ENCODE data around the gene CAV2.

DNA sequence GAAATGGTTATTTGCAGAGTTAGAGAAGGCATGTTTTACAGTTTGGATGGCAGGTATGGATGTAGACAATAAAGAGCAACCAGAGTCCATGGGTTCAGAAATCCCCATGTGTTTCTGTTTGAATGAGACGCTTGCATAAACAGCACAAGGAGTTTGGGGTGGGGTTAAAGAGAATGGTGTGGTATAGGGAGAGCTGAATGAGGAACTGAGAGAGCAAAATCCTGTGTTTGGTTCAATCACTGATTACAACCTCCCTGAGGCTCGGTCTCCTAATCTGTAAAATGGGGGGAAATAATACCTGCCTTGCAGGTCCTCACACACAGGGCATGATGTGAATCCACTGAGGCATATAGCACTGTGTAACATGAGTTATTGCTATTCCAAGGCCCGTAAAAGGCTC is 49.0 kb downstream of the CAV2 start:
- TF ChIP-seq, protein P1, sequence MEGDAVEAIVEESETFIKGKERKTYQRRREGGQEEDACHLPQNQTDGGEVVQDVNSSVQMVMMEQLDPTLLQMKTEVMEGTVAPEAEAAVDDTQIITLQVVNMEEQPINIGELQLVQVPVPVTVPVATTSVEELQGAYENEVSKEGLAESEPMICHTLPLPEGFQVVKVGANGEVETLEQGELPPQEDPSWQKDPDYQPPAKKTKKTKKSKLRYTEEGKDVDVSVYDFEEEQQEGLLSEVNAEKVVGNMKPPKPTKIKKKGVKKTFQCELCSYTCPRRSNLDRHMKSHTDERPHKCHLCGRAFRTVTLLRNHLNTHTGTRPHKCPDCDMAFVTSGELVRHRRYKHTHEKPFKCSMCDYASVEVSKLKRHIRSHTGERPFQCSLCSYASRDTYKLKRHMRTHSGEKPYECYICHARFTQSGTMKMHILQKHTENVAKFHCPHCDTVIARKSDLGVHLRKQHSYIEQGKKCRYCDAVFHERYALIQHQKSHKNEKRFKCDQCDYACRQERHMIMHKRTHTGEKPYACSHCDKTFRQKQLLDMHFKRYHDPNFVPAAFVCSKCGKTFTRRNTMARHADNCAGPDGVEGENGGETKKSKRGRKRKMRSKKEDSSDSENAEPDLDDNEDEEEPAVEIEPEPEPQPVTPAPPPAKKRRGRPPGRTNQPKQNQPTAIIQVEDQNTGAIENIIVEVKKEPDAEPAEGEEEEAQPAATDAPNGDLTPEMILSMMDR (conservative IDR thresholded peaks at IDR 0.05; ENCODE audit: low read depth, low read length), result no peak
- no peak for TF ChIP-seq EZH2 (IDR thresholded peaks at IDR 0.05; ENCODE audit: low read length, unreplicated experiment)

Measured in PC-3 (cell line).